DND-41 (cell line): Measurements from ENCODE around the gene ST7.

Experiments
- ATAC-seq: fragments of 200-7000 bp; cut with Tn5 transposase; 3 replicates; pipeline ENCODE4 v1.9.1; 2021; ENCODE audit warnings: low read depth; ENCODE audit not compliant: insufficient read depth
- DNase-seq: peaks from one replicate; pipeline ENCODE4 v3.0.0-alpha.2; 2020
- H2AFZ ChIP-seq: 2 replicates; pipeline ENCODE4 v1.6.0; 2012; ENCODE audit warnings: low read depth, low read length
- H3K27ac ChIP-seq: 2 replicates; pipeline ENCODE4 v1.5.1; 2012; ENCODE audit warnings: low read length, inconsistent platforms
- H3K27me3 ChIP-seq: fragments of 200-600 bp; sonication (generic); 2 replicates; pipeline ENCODE4 v1.6.0; 2012; ENCODE audit warnings: low read length, mild to moderate bottlenecking, inconsistent platforms; ENCODE audit not compliant: insufficient read depth, poor library complexity
- H3K36me3 ChIP-seq: 2 replicates; pipeline ENCODE4 v1.5.1; 2012; ENCODE audit warnings: low read length, inconsistent platforms; ENCODE audit not compliant: insufficient read depth
- H3K4me1 ChIP-seq: 2 replicates; pipeline ENCODE4 v1.5.1; 2012; ENCODE audit warnings: mild to moderate bottlenecking, low read length; ENCODE audit not compliant: insufficient read depth
- H3K4me2 ChIP-seq: 2 replicates; pipeline ENCODE4 v1.6.0; 2012; ENCODE audit warnings: mild to moderate bottlenecking, moderate library complexity, low read length, inconsistent platforms; ENCODE audit not compliant: insufficient read depth
- H3K4me3 ChIP-seq, 2 experiments: fragments of 200-600 bp in 1 of 2; shearing (Covaris generic) in 1 of 2; 2 replicates each; pipeline ENCODE4 v1.5.1; 2012 to 2016; ENCODE audit warnings: inconsistent platforms in 2 of 2, low read length in 2 of 2, mild to moderate bottlenecking in 2 of 2, low read depth in 1 of 2, moderate library complexity in 1 of 2
- H3K79me2 ChIP-seq: 2 replicates; pipeline ENCODE4 v1.6.0; 2012; ENCODE audit warnings: low read length, inconsistent platforms; ENCODE audit not compliant: insufficient read depth
- H3K9ac ChIP-seq: 2 replicates; pipeline ENCODE4 v1.6.0; 2012; ENCODE audit warnings: low read depth, mild to moderate bottlenecking, inconsistent platforms, low read length, moderate library complexity
- H3K9me3 ChIP-seq: 2 replicates; pipeline ENCODE4 v1.5.1; 2012; ENCODE audit warnings: low read length, moderate library complexity, mild to moderate bottlenecking, inconsistent platforms; ENCODE audit not compliant: insufficient read depth, severe bottlenecking
- H4K20me1 ChIP-seq: 2 replicates; pipeline ENCODE4 v1.6.0; 2012; ENCODE audit warnings: low read length; ENCODE audit not compliant: insufficient read depth
- EZH2 ChIP-seq: IDR thresholded peaks from 3 replicates; pipeline ENCODE4 v1.6.1; 2012; ENCODE audit warnings: borderline replicate concordance, low read depth, mild to moderate bottlenecking, moderate library complexity, low read length, inconsistent platforms; ENCODE audit not compliant: severe bottlenecking
- TF ChIP-seq, protein P1 (sequence below): IDR thresholded peaks from 2 replicates; pipeline ENCODE4 v1.5.1; 2012; ENCODE audit warnings: borderline replicate concordance, low read length, moderate library complexity, mild to moderate bottlenecking; ENCODE audit not compliant: poor library complexity, severe bottlenecking; ENCODE audit errors: extremely low read depth

Gene ST7

DNA sequence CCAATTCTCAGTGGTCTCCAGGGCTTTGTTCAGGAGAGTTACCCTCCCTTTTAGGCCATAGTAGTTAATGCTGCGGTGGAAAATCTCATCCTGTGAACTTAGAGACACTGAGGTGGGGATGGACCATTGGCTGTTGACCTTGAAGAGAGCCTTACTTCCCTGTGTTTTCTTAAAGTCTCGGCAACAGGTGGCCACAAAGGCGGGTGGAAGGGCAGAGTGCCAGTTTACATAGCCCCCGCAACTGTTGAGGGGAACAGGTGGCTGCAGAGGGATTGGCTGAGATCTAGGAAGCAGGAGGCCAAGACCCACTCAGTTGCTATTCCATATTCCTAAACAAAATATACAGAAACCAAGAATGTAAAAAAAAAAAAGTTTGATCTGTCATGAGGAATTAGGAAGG is 160.6 kb downstream of the ST7 start:
- H3K4me1 ChIP-seq: no peaks in the 10 kb centered on the region
- no peaks in the 10 kb centered on the region for H3K79me2 ChIP-seq
- DNase-seq (no peak), ATAC-seq (no peak)
- no peak overlapping the region for H2AFZ ChIP-seq
- H3K36me3 ChIP-seq: no peaks in the 10 kb centered on the region
- H3K4me3 ChIP-seq: no peak overlapping the region
- peaks cover 49% of the 10 kb centered on the region for H3K27me3 ChIP-seq
- no peak for TF ChIP-seq EZH2
- TF ChIP-seq, protein P1, sequence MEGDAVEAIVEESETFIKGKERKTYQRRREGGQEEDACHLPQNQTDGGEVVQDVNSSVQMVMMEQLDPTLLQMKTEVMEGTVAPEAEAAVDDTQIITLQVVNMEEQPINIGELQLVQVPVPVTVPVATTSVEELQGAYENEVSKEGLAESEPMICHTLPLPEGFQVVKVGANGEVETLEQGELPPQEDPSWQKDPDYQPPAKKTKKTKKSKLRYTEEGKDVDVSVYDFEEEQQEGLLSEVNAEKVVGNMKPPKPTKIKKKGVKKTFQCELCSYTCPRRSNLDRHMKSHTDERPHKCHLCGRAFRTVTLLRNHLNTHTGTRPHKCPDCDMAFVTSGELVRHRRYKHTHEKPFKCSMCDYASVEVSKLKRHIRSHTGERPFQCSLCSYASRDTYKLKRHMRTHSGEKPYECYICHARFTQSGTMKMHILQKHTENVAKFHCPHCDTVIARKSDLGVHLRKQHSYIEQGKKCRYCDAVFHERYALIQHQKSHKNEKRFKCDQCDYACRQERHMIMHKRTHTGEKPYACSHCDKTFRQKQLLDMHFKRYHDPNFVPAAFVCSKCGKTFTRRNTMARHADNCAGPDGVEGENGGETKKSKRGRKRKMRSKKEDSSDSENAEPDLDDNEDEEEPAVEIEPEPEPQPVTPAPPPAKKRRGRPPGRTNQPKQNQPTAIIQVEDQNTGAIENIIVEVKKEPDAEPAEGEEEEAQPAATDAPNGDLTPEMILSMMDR: no peak
- no peaks in the 10 kb centered on the region for H4K20me1 ChIP-seq
- no peak overlapping the region for H3K4me2 ChIP-seq
- no peak overlapping the region for H3K9ac ChIP-seq
- H3K9me3 ChIP-seq: no peaks in the 10 kb centered on the region
- no peak overlapping the region for H3K27ac ChIP-seq

DNA sequence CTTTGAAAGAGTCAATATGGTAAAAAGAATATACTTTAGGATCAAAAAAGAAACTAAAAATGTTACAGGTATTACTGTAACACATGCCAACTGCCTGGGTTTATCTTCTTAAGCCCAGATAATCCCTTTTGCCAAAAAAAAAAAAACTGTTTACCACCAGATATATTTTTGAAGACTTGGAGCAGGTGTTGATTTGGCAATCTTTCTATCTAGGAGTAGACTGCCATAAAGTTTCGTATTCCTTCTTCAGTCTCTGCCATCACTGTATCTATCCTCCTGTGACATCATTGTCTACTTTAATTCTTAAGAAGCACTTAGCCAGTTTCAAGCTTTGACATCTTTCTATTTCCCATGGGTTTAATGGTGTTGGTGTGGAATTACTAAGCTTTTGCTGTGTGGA is 161.0 kb downstream of the ST7 start:
- ATAC-seq (no peak), DNase-seq (no peak)
- Histone ChIP-seq H4K20me1 (no peaks in the 10 kb centered on the region), H3K4me3 (no peak overlapping the region), H3K9ac (no peak overlapping the region), H3K27ac (no peak overlapping the region), H3K27me3 (peaks cover 49% of the 10 kb centered on the region), H3K4me2 (no peak overlapping the region), H3K36me3 (no peaks in the 10 kb centered on the region), H3K79me2 (no peaks in the 10 kb centered on the region), H3K9me3 (no peaks in the 10 kb centered on the region), H2AFZ (no peak overlapping the region), H3K4me1 (no peaks in the 10 kb centered on the region)
- TF ChIP-seq EZH2: no peak
- TF ChIP-seq, protein P1: no peak

DNA sequence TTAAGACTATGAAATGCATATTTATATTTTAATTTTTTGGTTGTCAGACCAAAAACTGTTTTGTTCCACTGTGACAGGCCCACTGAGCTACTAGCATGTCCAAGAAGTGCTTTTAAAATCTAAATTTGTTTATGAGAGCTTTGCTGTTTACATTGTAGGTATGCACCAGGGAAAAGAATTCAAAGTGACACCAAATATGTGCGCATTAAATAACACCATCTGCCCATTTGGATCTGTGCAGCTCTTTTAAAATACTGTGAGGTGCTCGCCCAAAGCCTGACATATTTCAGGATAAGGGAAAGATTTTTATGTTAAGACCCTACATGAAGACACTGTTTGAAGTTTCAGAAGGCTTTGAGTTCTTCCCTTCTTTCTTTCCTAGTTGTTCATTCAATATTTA is 162.9 kb downstream of the ST7 start:
- H3K9me3 ChIP-seq: no peaks in the 10 kb centered on the region
- no peak overlapping the region for H3K4me2 ChIP-seq
- H3K27ac ChIP-seq: no peak overlapping the region
- no peaks in the 10 kb centered on the region for H3K79me2 ChIP-seq
- peaks cover 49% of the 10 kb centered on the region for H3K27me3 ChIP-seq
- no peaks in the 10 kb centered on the region for H4K20me1 ChIP-seq
- no peaks in the 10 kb centered on the region for H3K36me3 ChIP-seq
- H2AFZ ChIP-seq: no peak overlapping the region
- TF ChIP-seq, protein P1: no peak
- no peak for TF ChIP-seq EZH2
- no peak for DNase-seq
- no peaks in the 10 kb centered on the region for H3K4me1 ChIP-seq
- no peak overlapping the region for H3K4me3 ChIP-seq
- no peak overlapping the region for H3K9ac ChIP-seq
- ATAC-seq: no peak

DNA sequence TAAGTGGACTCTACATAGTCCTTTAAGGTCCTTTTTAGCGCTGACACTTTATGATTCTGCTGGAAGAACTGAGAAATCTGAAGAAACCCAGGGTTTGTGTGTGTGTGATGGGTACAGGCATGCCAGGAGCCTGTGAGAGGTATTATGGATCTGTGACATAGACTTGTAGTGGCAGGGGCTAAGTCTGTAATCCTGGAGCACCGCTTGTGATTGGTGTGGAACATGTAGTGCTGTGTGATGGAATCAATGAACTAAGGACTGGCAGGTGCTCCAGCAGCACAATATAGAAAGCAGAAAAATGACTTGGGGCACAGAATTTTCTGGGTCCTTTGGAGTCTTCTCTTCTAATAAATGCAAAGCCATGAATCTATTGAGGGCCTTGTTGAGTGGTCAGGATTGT is 163.9 kb downstream of the ST7 start:
- Histone ChIP-seq H3K9me3 (no peaks in the 10 kb centered on the region), H3K36me3 (no peaks in the 10 kb centered on the region), H3K27ac (no peak overlapping the region), H3K4me2 (no peak overlapping the region), H3K9ac (no peak overlapping the region), H2AFZ (no peak overlapping the region), H3K4me1 (no peaks in the 10 kb centered on the region), H3K27me3 (peaks cover 44% of the 10 kb centered on the region), H3K79me2 (no peaks in the 10 kb centered on the region), H4K20me1 (no peaks in the 10 kb centered on the region), H3K4me3 (no peak overlapping the region)
- TF ChIP-seq EZH2: no peak
- TF ChIP-seq, protein P1: no peak
- ATAC-seq (no peak), DNase-seq (no peak)
